Activated T-cell treated with anti-CD3 and anti-CD28 coated beads for 1 hour (primary cell): Measurements from ENCODE around the gene ROR2.
"Not testable (repeated sequence)": the region's sequence is repeated elsewhere in the genome, so short reads cannot be mapped to it uniquely, and the experiment has no call there.

Experiments used
- DNase-seq: peaks from one replicate; pipeline ENCODE4 v3.0.0-alpha.2; 2020; ENCODE audit warnings: low read depth

The ROR2 gene

DNA sequence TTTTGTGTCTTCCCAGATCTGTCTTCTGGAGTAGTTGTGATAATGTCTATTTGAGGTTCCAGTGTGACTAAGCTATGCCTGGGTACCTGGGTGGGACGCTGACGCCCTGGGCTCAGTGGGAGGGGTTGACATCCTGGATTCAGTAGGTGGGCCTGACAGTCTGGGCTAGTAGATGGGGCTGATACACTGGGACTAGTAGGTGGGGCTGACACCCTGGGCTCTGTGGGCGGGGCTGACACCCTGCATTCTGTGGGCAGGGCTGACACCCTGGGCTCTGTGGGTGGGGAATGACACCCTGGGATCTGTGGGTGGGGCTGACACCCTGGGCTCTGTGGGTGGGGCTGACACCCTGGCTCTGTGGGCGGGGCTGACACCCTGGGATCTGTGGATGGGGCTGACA lies 153.5 kb downstream of the ROR2 start:
- DNase-seq = not testable (repeated sequence)

DNA sequence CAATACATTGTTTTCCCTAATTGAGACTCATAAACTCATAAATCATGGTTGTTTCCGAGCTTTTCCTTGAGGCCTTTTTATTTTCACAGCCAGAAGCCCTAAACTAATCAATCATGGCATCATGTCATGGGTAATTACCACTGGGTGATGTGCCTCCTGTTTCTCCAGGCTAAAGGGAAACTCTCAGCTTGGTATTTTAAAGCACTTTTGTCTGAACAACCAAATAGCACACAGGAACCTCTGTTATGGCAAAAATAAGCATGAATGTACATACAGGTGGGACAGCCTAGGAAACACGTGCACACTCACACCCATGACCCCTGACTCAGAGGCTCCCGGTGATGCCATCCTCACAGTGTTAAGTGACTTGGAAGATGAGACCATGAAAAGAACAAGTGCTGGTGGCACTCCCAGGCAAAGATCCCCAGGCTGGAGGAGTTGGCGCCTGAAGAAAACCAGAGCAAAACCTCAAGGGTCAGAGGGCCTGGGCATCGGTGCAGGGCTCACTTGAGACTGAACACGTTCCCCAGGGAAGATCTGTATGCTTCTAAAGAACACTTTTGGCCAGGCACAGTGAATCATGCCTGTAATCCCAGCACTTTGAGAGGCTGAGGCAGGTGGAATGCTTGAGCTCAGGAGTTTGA lies 154.3 kb downstream of the ROR2 start:
- DNase-seq = no peak

DNA sequence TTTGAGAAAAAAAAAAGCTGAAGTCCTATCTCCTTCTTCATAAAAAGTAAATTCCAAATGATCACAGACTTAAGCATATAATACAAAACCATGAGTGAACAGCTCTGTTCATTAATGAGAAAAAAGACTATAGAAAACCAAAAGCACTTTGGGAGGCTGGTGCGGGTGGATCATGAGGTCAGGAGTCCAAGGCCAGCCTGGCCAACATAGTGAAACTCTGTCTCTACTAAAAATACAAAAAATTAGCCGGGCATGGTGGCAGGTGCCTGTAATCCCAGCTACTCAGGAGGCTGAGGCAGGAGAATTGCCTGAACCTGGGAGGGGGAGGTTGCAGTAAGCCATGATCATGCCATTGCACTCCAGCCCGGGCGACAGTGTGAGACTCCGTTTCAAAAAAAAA lies 156.7 kb downstream of the ROR2 start:
- not testable (repeated sequence) for DNase-seq

DNA sequence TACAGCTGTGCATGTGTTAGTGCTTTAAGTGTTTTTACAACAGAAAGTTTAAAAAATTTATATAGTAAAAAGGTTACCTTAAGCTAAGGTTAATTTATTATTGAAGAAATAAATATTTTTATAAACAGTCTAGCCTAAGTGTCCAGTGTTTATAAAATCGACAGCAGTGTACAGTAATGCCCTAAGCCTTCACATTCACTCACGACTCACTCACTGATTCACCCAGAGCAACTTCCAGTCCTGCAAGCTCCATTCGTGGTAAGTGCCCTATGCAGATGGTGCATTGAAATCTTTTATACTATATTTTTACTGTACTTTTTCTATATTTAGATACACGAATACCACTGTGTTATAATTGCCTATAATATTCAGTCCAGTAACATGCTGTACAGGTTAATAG lies 159.1 kb downstream of the ROR2 start:
- no peak for DNase-seq

DNA sequence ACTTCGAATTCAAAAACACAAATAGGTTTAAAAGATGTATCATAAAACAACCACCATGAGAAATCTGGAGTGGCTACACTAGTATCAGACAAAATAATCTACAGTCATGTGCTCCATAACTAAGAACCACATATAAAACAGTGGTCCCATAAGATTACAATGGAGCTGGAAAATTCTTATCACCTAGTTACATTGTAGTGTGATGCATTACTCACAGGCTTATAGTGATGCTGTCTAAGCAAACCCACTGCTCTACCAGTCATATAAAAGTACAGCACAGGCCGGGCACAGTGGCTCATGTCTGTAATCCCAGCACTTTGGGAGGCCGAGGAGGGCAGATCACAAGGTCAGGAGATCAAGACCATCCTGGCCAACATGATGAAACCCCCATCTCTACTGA lies 160.1 kb downstream of the ROR2 start:
- no peak for DNase-seq

DNA sequence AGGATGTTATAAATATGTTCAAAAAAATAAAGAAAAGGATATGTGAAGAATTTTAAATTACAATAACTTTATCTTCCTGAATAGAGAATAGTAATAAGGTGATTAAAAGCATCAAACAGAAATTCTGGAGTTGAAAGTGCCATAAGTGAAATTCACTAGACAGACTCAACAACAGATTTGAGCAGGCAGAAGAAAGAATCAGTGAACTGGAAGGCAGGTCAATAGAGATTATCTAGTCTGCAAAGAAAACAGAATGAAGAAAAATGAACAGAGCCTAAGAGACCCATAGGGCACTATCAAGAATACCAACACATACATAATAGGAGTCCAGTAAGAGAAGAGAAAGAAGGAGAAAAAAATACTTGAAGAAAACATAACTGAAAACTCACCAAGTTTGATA lies 162.1 kb downstream of the ROR2 start:
- no peak for DNase-seq

DNA sequence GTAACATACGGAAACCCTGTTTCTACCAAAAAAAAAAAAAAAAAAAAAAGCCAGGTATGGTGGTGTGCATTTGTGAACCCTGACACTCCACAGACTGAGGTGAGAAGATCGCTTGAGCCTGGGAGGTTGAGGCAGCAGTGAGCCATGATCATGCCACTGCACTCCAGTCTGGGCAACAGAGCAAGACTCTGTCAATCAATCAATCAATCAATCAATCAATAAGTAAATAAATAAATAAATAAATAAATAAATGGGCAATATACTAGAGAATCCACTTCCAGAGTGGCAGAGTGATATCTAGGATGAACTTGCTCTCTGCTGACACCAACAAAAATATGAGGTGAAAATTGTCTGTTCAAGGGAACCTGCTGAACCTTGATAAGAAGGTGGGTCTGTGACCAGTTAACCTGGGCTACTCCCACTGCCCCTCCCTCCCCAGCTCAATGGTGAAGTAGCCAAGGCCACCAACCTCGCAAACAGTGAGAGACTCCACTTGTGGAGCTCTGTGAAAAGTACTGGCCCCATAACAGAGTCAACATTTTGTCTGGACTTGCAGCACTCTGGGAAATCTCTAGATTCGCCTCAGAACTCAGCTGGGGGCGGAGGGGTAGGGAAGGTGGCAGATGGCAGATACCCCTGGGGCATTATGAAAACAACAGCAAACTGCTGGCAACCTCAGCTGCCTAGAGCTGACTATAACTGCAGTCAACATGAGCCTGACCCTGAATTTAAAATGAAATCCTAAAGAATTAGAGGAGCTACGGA lies 163.7 kb downstream of the ROR2 start:
- DNase-seq = no peak

DNA sequence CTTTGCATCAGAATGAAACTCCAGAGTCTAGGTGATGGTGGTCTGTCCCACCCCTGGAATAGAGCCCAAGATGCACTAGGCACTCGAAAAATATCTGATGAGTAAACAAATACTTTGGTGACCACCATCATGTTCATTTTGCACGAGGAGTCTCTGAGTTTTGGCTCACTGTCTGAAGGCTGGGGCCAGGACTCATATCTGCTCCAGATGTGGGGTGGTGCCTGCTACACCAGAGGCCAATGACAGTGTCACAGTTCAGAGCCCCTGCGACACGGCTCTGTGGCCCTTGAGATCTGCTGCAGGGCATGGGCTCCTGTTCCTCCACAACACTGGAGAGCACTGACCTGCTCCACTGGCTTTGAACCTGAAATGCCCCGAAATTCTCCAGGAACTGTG lies 164.6 kb downstream of the ROR2 start:
- no peak for DNase-seq

DNA sequence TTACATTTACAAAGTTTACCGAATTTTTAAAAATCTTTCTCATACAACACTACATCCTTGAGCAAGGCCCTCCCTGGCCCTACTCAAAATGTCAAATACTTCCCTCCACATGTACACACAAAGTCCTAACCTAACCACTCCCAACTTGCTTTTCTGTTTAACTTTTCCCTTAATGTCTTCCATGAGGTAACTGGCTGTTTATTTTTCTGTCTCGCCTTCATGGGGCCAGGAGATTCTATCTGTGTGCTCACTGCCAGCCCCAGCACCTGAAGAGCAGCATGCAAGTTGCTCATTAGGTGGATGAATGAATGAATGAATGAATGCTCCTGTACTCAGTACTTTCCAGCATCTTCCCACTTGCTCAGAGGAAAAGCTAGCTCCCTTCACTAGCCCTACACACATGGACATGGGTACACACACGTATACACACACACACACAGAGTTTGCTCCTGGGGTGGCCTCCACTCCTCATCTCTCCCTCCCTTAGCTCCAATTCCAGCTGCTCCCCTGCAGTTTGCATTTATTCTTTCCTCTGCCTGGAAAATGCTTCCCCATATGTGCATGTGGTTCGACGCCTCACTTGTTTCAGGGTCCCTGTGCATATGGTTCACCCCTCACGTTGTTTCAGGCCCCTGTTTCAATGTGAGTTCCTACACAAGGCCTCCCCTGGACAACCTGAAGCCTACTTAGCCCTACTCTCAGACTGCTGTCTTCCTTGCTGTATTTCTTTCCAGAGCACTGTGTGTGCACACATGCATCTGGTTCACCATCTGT lies 165.2 kb downstream of the ROR2 start:
- DNase-seq = no peak

DNA sequence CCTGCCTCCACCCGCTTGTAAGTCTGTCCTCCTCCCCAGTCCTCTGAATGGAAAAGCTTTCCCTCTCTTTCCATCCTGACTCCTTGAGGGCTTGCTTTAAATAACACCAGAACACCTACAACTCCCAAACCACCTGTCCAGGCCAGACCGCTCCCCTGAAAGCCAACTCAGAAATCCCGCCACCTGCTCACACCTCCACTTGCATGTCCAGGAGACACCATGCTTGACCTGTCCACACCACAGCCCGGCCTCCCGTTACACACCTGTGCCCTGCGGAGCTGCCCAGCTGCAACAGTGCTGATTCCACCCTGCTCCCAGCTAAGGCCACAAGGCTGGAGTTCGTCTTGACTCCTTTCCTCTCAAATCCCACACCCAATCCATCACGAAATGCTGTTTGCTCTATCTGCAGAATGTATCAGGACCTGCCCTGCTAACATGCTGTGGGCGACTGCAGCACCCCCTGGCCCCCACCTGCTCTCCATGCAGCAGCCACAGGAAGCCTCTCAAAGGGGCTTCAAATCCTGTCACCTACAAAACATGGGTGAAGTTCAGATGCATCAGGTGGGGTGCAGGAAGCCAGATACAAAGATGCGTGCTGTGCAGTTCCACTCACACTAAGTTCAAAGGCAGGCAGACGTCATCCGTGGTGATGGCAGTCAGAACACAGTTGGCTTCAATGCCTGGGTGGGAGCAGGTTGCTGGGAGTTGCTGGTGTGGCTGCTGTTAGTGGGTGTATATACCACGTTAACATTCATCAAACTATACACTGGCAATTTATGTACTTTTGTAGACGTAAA lies 166.0 kb downstream of the ROR2 start:
- no peak for DNase-seq

DNA sequence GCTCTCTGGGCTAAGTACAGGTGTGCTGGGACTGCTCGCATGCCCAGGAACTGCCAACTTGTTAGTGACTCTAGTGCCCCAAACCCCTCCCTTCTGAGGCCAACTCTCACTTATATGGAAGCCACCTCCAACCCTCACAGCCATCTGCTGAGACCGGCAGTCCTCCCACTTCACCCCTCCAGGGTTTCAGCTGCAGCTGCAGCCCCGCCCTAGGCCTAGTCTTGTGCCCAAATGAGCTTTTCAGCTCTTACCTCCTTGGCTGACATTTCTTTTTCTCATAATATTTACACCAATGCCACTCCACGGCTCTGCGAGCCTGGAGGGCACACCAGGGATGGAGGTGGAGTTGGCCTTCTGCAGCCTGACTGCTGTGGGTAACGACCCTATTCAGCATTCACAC lies 166.6 kb downstream of the ROR2 start:
- DNase-seq = no peak

DNA sequence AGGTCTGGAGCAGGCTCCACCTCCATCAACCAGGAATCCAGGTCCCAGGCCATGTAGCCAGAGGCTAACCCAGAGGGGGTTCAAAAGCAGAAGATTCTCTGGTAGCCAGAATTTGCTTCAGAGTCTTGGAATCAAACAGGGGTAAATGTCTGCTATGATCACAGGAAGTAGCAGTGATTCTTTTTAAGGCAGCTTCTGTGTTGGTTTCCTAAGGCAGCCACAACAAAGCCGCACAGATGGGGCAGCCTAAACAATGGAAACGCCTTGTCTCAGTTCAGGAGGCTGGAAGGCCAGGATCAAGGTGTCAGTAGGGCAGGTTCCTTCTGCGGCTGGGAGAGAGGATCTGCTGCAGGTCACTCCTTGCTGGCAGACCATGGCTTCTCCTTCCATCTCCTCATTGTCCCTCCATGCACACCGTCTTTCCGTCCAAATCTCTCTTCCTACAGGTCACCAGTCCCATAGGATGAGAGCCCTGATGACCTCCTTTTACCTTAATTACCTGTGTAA lies 167.3 kb downstream of the ROR2 start:
- no peak for DNase-seq

DNA sequence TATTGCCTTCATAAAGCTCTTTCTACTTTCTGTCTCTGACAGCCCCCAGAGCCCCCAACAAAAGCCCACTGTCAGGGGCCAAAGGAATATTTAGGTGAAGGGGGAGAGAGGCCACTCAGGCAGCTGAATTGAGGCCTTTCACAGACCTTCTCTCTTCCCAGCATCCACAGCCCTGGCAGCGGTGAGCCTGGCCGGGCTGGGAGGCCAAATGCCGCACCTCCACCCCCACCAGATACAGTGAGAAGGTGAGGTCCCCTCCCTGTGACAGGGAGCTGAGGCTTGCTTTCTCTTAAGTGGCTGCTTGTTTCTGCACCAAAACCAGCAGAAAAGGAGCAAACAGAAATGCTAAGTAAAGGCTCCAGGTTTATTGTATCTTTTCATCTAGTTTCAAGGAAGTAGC lies 168.1 kb downstream of the ROR2 start:
- no peak for DNase-seq

DNA sequence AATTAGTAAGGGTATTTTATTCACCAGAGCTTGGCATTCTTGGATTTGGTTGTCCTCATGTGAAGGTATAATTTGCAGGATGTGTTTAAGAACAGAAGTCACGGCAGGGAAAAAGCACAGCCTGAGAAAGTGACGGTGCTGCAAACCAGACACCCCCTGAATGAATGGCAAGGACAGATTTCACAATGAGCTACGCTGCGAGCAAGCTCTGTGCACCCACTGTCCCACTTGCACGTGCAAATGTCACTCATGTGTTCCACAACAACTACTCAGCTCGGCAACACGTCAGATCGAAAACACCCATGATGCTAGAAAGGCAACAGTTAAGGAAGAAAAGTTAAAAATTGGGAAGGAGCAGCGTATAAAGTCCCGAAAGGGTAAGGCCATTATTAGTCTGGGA lies 168.9 kb downstream of the ROR2 start:
- DNase-seq = no peak

DNA sequence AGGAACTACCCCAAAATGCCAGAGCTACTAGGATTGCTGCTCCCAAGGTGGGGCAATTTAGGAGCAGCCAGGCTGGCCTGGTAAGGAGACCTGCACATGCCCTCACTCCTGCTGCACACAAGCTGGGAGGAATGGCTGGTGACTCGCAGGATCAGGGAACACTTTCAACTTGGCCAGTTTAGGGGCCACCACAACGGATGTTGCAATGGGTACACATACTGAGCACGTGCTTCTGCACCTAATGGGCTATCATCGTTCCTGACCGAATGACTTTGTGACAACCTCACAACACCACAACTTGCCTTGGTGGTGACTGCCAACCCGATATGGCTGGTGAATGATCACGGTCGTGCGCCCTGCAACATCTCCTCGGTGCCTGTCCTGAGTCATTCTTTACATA lies 172.0 kb downstream of the ROR2 start:
- DNase-seq = no peak

DNA sequence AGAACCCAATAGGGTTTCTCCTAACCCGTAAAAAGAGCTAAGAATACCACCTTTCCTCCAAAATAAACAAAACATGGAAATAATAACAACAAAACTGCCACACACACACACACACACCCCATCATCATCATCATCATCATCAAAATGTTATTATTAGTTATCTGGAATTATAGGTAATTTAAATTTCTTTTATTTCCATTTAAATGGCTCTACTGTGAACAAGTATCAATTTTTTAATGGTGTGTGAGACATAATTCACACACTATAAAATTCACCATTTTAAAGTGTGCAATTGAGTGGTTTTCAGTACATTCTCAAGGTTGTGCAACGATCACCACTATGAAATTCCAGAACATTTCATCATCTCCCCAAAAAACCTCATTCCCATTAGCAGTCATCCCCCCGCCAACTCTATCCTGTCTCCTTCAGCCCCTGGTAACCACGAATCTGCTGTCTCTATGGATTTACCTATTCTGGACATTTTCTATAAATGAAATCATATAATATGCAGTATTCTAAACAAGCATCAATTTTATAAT lies 172.7 kb downstream of the ROR2 start:
- no peak for DNase-seq

DNA sequence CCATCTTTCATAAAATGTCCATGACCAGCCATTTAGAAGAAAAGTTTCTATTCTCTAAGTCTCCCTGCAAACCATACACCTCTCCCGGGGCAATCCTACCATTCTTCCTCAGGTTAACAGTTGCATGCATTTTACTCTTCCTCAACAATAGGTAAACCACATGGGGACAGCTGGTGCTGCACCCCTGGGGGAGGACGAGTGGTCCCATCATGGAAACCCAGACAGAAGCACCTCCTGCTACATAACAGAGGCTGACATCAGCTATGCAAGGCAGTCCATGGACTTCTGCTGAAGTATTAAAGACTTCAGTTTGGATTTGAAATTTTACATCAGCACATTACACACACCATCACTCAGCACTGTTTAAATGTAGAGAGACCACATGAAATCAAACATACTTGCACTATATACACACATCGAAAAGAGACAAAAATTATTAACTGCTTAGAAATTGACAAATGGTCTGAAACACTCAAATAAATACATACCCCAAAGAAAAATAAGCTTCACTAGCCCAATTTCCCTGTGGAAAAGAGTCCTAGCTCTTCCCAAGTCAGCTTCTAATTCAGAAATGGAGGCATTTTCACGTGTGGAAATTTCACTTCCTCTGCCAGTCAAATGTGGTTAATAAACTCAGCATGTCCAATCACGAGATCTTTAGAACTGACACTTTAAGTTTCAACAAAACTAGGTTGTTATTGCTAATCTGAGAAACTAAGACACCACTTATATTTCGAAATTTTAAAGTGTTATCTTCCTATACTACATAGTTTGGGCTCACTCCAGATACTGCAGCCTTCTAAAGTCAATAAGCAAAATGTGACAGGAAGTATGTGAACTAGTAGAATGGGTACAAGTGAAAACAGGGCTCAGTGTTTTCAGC lies 173.4 kb downstream of the ROR2 start:
- DNase-seq = no peak

DNA sequence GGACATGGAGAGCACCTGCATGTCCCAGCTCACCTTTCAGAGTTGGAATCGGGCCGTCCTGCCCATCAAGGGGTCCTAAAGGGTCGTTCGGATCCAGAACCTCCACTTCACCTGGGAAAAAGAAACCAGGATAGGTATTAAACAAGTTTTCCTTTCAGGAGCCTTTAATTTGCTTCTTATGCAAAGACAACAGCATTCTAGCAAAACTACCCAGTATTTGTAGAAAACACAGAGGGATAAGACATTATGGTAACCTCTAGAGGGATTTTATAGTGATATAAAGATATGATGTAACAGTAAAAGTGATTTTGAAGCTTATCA lies 174.4 kb downstream of the ROR2 start:
- DNase-seq = no peak

DNA sequence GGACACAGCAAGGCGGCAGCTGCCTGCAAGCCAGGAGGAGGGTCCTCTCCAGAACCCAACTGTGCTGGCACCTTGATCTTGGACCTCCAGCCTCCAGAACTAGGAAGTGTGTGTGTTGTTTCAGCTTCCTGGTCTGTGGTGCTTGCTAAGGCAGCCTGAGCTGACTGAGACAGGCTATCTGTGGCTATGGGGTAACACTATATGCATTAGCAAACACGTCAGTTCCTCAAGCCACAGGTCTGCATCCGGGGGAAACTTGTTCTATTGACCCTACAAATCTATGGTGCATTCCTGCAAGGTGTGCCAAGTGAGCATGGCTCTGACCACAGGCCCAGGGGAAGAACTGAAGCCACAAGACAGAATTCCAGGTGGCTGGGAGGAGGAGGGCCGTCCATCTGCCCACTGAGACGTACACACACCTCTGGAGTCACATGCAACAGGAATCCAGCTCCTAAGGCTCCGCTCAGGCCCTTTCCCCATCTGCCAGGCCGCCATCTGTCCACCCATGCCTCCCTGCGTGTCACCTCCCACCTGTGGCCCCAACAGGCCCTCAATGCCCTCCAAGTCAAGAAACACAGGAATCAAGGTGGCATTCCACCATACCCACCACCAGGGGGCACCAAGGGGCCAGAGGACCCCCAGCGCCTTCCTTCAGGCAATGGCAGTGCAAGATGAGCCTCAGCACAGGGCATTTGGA lies 174.9 kb downstream of the ROR2 start:
- DNase-seq = peak; percentile 42

DNA sequence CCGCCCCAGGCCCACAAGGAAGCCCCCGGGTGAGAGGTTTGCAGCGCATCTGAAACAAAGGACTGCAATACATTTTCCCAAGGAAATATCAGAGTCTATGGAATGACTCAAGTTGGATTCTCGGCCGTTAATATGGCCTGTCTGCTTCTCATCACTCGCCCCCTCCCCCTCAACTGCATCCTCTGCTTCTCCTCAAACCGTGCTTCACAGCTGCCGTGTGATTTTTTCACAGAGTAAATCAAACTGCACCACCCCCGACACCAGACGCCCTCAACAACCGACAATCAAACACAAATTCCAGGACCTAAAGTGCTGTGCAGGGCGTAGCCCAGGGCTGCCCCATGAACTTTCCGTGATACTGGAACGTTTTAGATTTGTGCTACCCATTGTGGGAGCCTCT lies 176.9 kb downstream of the ROR2 start:
- DNase-seq = no peak
